Measurements from ENCODE around the gene TNFRSF6B. TPM values are rescaled to one million over a fixed set of nuclear protein-coding genes. Genes with fewer than 3 reads are reported as not detected.

The TNFRSF6B gene
- total RNA-seq, 2 experiments from 2014 or later, result 1.0 to 6.6 TPM

- Histone ChIP-seq H3K4me2 (ENCODE audit: low read length) (no peak overlapping the region; the same call in 1 of the 2 replicates), H2AFZ (ENCODE audit: low read length) (no peak overlapping the region), H3K4me3 (ENCODE audit: low read depth, low read length, poor library complexity, severe bottlenecking) (no peak overlapping the region), H3K4me1 (ENCODE audit: insufficient read depth, low read length, poor library complexity, severe bottlenecking) (peaks cover 14% of the 10 kb centered on the region), H3K9me2 (ENCODE audit: insufficient read depth, low read length) (no peaks in the 10 kb centered on the region), H3K9me3 (ENCODE audit: low read length) (no peaks in the 10 kb centered on the region), H3K36me3 (ENCODE audit: insufficient read depth, low read length) (no peaks in the 10 kb centered on the region), H3K79me2 (ENCODE audit: insufficient read depth, low read depth, low read length) (peaks cover 6% of the 10 kb centered on the region; the same call in 1 of the 2 replicates), H3K27ac (ENCODE audit: low read depth, low read length, poor library complexity, severe bottlenecking) (no peak overlapping the region), H4K20me1 (ENCODE audit: insufficient read depth, low read length) (no peaks in the 10 kb centered on the region)
- no peak for DNase-seq (ENCODE audit: low spot score)
- no TSS peak for BruUV-seq (replicated peaks)
- TF ChIP-seq EZH2phosphoT487 (IDR thresholded peaks at IDR 0.05; ENCODE audit: borderline replicate concordance, low read depth, low read length) (no peak), CTCF (conservative IDR thresholded peaks at IDR 0.05; ENCODE audit: low read length) (no peak)
- ChIA-PET POLR2A (no interaction called here), CTCF (ENCODE audit: unreplicated experiment) (no interaction called here)
- intact Hi-C loops (cut with micrococcal nuclease; ENCODE audit: unreplicated experiment), result no loop called here
Measured at GRCh38 chr20:63653974-63654668, 42.3 kb upstream of the TNFRSF6B start.

- Histone ChIP-seq H3K4me1 (ENCODE audit: insufficient read depth, low read length, poor library complexity, severe bottlenecking) (peaks cover 19% of the 10 kb centered on the region), H2AFZ (ENCODE audit: low read length) (no peak overlapping the region), H3K9me3 (ENCODE audit: low read length) (no peaks in the 10 kb centered on the region), H3K27ac (ENCODE audit: low read depth, low read length, poor library complexity, severe bottlenecking) (no peak overlapping the region), H3K36me3 (ENCODE audit: insufficient read depth, low read length) (0 out of 2 replicates have a peak, but pooled peaks cover 1% of the 10 kb centered on the region), H4K20me1 (ENCODE audit: insufficient read depth, low read length) (no peaks in the 10 kb centered on the region), H3K4me2 (ENCODE audit: low read length) (no peak overlapping the region), H3K4me3 (ENCODE audit: low read depth, low read length, poor library complexity, severe bottlenecking) (no peak overlapping the region), H3K9me2 (ENCODE audit: insufficient read depth, low read length) (no peaks in the 10 kb centered on the region), H3K79me2 (ENCODE audit: insufficient read depth, low read depth, low read length) (peaks cover 13% of the 10 kb centered on the region; the same call in 1 of the 2 replicates)
- intact Hi-C loops (cut with micrococcal nuclease; ENCODE audit: unreplicated experiment), result no loop called here
- no peak for DNase-seq (ENCODE audit: low spot score)
- BruUV-seq (replicated peaks), result no TSS peak
- ChIA-PET POLR2A (no interaction called here), CTCF (ENCODE audit: unreplicated experiment) (no interaction called here)
- TF ChIP-seq CTCF (conservative IDR thresholded peaks at IDR 0.05; ENCODE audit: low read length) (no peak), EZH2phosphoT487 (IDR thresholded peaks at IDR 0.05; ENCODE audit: borderline replicate concordance, low read depth, low read length) (no peak)
Measured at GRCh38 chr20:63655249-63655648, 41.2 kb upstream of the TNFRSF6B start.

DNA sequence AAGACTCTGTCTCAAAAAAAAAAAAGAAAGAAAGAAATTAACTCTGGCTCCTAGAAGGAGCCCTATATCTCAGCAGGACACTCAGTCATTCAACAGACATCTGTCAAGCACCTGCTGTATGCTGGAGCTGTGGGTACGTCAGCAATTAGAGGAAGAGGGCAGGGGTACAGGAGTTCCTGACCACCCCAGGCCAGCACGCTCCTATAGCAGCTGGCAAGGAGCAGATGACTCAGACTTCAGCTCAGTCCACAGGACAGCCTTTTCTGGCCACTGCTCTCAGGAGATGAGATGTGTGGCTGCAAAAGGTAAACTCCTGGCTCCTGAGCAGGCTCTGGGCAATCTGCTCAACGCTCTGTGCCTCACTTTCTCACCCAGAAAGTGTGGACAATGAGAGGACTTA, 40.0 kb upstream of the TNFRSF6B start:
- H4K20me1 ChIP-seq (ENCODE audit: insufficient read depth, low read length), result no peaks in the 10 kb centered on the region
- H3K79me2 ChIP-seq (ENCODE audit: insufficient read depth, low read depth, low read length), result peaks cover 13% of the 10 kb centered on the region; the same call in 1 of the 2 replicates
- H3K9me2 ChIP-seq (ENCODE audit: insufficient read depth, low read length), result no peaks in the 10 kb centered on the region
- TF ChIP-seq CTCF (conservative IDR thresholded peaks at IDR 0.05; ENCODE audit: low read length), result no peak
- TF ChIP-seq EZH2phosphoT487 (IDR thresholded peaks at IDR 0.05; ENCODE audit: borderline replicate concordance, low read depth, low read length), result no peak
- ChIA-PET CTCF (ENCODE audit: unreplicated experiment) (no interaction called here), POLR2A (no interaction called here)
- H3K4me3 ChIP-seq (ENCODE audit: low read depth, low read length, poor library complexity, severe bottlenecking), result no peak overlapping the region
- H2AFZ ChIP-seq (ENCODE audit: low read length), result no peak overlapping the region
- no peak overlapping the region for H3K4me2 ChIP-seq (ENCODE audit: low read length)
- no peak for DNase-seq (ENCODE audit: low spot score)
- H3K36me3 ChIP-seq (ENCODE audit: insufficient read depth, low read length), result peaks cover 8% of the 10 kb centered on the region; the same call in 1 of the 2 replicates
- no peak overlapping the region for H3K27ac ChIP-seq (ENCODE audit: low read depth, low read length, poor library complexity, severe bottlenecking)
- peaks cover 19% of the 10 kb centered on the region for H3K4me1 ChIP-seq (ENCODE audit: insufficient read depth, low read length, poor library complexity, severe bottlenecking)
- H3K9me3 ChIP-seq (ENCODE audit: low read length), result no peaks in the 10 kb centered on the region
- no TSS peak for BruUV-seq (replicated peaks)
- intact Hi-C loops (cut with micrococcal nuclease; ENCODE audit: unreplicated experiment), result no loop called here

Data from OCI-LY7 (cell line).